IMR-90 (cell line): Measurements from ENCODE around the gene SPSB2. TPM values are rescaled to one million over a fixed set of nuclear protein-coding genes. Genes with fewer than 3 reads are reported as not detected.
A peak's percentile ranks its signal among the peaks of the same experiment; 100 is the strongest.

Experiments
- ATAC-seq: fragments of 200-7000 bp; cut with Tn5 transposase; 2 replicates; pipeline ENCODE4 v1.9.1; 2020; ENCODE audit warnings: low read depth, mild to moderate bottlenecking, moderate library complexity
- BruUV-seq: library from RNA; stranded (reverse); fragments of 400-500 nt; replicated peaks from 2 replicates; lab custom pipeline; 2021; lab: Mats Ljungman, UMichigan
- CTCF ChIA-PET: fragments of 300-600 bp; formaldehyde crosslinking; extraction: SDS; loops from one replicate; lab custom pipeline; 2021; ENCODE audit warnings: antibody characterized with exemption; lab: Yijun Ruan, JAX
- POLR2A ChIA-PET: fragments of 300-600 bp; sonication (Branson Sonifier 250); formaldehyde crosslinking; loops from one replicate; lab custom pipeline; 2022; ENCODE audit warnings: antibody characterized with exemption; ENCODE audit not compliant: unreplicated experiment; lab: Charles Lee
- DNase-seq: peaks from one replicate; pipeline ENCODE4 v3.0.0; 2013
- H2AFZ ChIP-seq: replicated peaks from 2 replicates; pipeline ENCODE3; 2013; ENCODE audit warnings: low read length, mild to moderate bottlenecking; ENCODE audit not compliant: poor library complexity
- H2AK5ac ChIP-seq: 2 replicates; pipeline ENCODE4 v1.6.1; 2013; ENCODE audit warnings: low read depth, low read length, inconsistent platforms
- H2AK9ac ChIP-seq: replicated peaks from 2 replicates; pipeline ENCODE3; 2013; ENCODE audit warnings: mild to moderate bottlenecking, low read depth, low read length, moderate library complexity; ENCODE audit not compliant: poor library complexity
- H2BK120ac ChIP-seq: 2 replicates; pipeline ENCODE4 v1.6.1; 2013; ENCODE audit warnings: low read depth, low read length, inconsistent platforms
- H2BK15ac ChIP-seq: 3 replicates; pipeline ENCODE4 v1.6.1; 2013; ENCODE audit warnings: low read depth, low read length, inconsistent platforms
- H2BK20ac ChIP-seq: 2 replicates; pipeline ENCODE4 v1.6.1; 2013; ENCODE audit warnings: low read depth, mild to moderate bottlenecking, inconsistent platforms, low read length, moderate library complexity
- H2BK5ac ChIP-seq: 2 replicates; pipeline ENCODE4 v1.6.1; 2013; ENCODE audit warnings: mild to moderate bottlenecking, low read depth, low read length, inconsistent platforms; ENCODE audit not compliant: poor library complexity, severe bottlenecking
- H3K14ac ChIP-seq: replicated peaks from 2 replicates; pipeline ENCODE4 v1.6.1; 2013; ENCODE audit warnings: low read depth, low read length, inconsistent platforms
- H3K18ac ChIP-seq: 2 replicates; pipeline ENCODE4 v1.6.1; 2013; ENCODE audit warnings: low read depth, low read length, control low read depth
- H3K23ac ChIP-seq: 2 replicates; pipeline ENCODE4 v1.6.1; 2013; ENCODE audit warnings: low read depth, low read length, inconsistent platforms
- H3K27ac ChIP-seq: 2 replicates; pipeline ENCODE4 v1.5.1; 2013; ENCODE audit warnings: mild to moderate bottlenecking, control low read depth, low read length; ENCODE audit not compliant: insufficient read depth
- H3K27me3 ChIP-seq: 2 replicates; pipeline ENCODE4 v1.6.1; 2013; ENCODE audit warnings: low read length; ENCODE audit not compliant: control insufficient read depth, insufficient read depth
- H3K36me3 ChIP-seq: 2 replicates; pipeline ENCODE4 v1.6.1; 2013; ENCODE audit warnings: low read length, mixed read lengths; ENCODE audit not compliant: control insufficient read depth, insufficient read depth
- H3K4ac ChIP-seq: 2 replicates; pipeline ENCODE4 v1.6.1; 2013; ENCODE audit warnings: low read depth, low read length, inconsistent platforms
- H3K4me1 ChIP-seq: 2 replicates; pipeline ENCODE4 v1.6.1; 2013; ENCODE audit warnings: low read length, mixed read lengths; ENCODE audit not compliant: control insufficient read depth, insufficient read depth
- H3K4me2 ChIP-seq: 2 replicates; pipeline ENCODE4 v1.6.1; 2013; ENCODE audit warnings: low read depth, mild to moderate bottlenecking, control low read depth, low read length, moderate library complexity
- H3K4me3 ChIP-seq: 2 replicates; pipeline ENCODE4 v1.5.1; 2013; ENCODE audit warnings: low read depth, mild to moderate bottlenecking, control low read depth, low read length, moderate library complexity; ENCODE audit not compliant: insufficient read depth
- H3K56ac ChIP-seq: 2 replicates; pipeline ENCODE4 v1.6.1; 2013; ENCODE audit warnings: low read length, inconsistent platforms; ENCODE audit not compliant: insufficient read depth; ENCODE audit errors: extremely low read depth
- H3K79me1 ChIP-seq, 2 experiments: 2 replicates each; pipeline ENCODE4 v1.6.1; 2013; ENCODE audit warnings: low read length in 2 of 2, inconsistent platforms in 1 of 2, low read depth in 1 of 2
- H3K9ac ChIP-seq: 2 replicates; pipeline ENCODE4 v1.6.1; 2013; ENCODE audit warnings: low read depth, low read length, control low read depth
- H3K9me1 ChIP-seq: 2 replicates; pipeline ENCODE4 v1.6.1; 2013; ENCODE audit warnings: low read length, inconsistent platforms; ENCODE audit not compliant: insufficient read depth
- H3K9me3 ChIP-seq: 2 replicates; pipeline ENCODE4 v1.6.1; 2013; ENCODE audit warnings: low read length; ENCODE audit not compliant: control insufficient read depth, insufficient read depth
- H4K20me1 ChIP-seq: 2 replicates; pipeline ENCODE4 v1.6.1; 2013; ENCODE audit warnings: low read length, inconsistent platforms; ENCODE audit not compliant: insufficient read depth
- H4K5ac ChIP-seq: 2 replicates; pipeline ENCODE4 v1.6.1; 2013; ENCODE audit warnings: mild to moderate bottlenecking, low read depth, low read length, control low read depth
- H4K8ac ChIP-seq, 2 experiments: 2 replicates each; pipeline ENCODE4 v1.6.1; 2013; ENCODE audit warnings: low read depth in 2 of 2, low read length in 2 of 2, control low read depth in 1 of 2, inconsistent platforms in 1 of 2
- H4K91ac ChIP-seq: 2 replicates; pipeline ENCODE4 v1.6.1; 2013; ENCODE audit warnings: low read depth, low read length, inconsistent platforms; ENCODE audit not compliant: insufficient read depth
- BHLHE40 ChIP-seq: fragments of 150-350 bp; IDR thresholded peaks from 2 replicates; pipeline ENCODE4 v1.6.1; 2016; ENCODE audit warnings: mild to moderate bottlenecking, low read depth, low read length
- CHD1 ChIP-seq: IDR thresholded peaks from 2 replicates; pipeline ENCODE4 v1.6.1; 2012; ENCODE audit warnings: low read depth, low read length, improper control_type of control experiment
- CTCF ChIP-seq: conservative IDR thresholded peaks from 2 replicates; pipeline ENCODE4 v1.5.1; 2012; ENCODE audit warnings: mild to moderate bottlenecking, low read depth, low read length, improper control_type of control experiment
- ELK1 ChIP-seq: fragments of 150-350 bp; IDR thresholded peaks from 2 replicates; pipeline ENCODE4 v1.6.1; 2016; ENCODE audit warnings: low read depth, mild to moderate bottlenecking, low read length, moderate library complexity, borderline replicate concordance
- FOS ChIP-seq: fragments of 150-350 bp; IDR thresholded peaks from 2 replicates; pipeline ENCODE4 v1.6.1; 2016; ENCODE audit warnings: low read depth, low read length
- MAFK ChIP-seq: IDR thresholded peaks from 2 replicates; pipeline ENCODE4 v1.6.1; 2012; ENCODE audit warnings: low read depth, low read length, improper control_type of control experiment
- MAZ ChIP-seq: IDR thresholded peaks from 2 replicates; pipeline ENCODE4 v1.6.1; 2012; ENCODE audit warnings: low read depth, mild to moderate bottlenecking, low read length, improper control_type of control experiment, moderate library complexity, borderline replicate concordance
- MXI1 ChIP-seq: IDR thresholded peaks from 2 replicates; pipeline ENCODE4 v1.6.1; 2012; ENCODE audit warnings: low read depth, mild to moderate bottlenecking, low read length, moderate library complexity, borderline replicate concordance
- NFE2L2 ChIP-seq: fragments of 150-350 bp; IDR thresholded peaks from 2 replicates; pipeline ENCODE4 v1.6.1; 2016; ENCODE audit warnings: low read depth, mild to moderate bottlenecking, low read length
- POLR2A ChIP-seq: IDR thresholded peaks from 2 replicates; pipeline ENCODE4 v1.6.1; 2012; ENCODE audit warnings: mild to moderate bottlenecking, low read depth, low read length
- RCOR1 ChIP-seq: IDR thresholded peaks from 2 replicates; pipeline ENCODE4 v1.6.1; 2012; ENCODE audit warnings: mild to moderate bottlenecking, low read length, improper control_type of control experiment; ENCODE audit not compliant: insufficient replicate concordance
- RFX5 ChIP-seq: IDR thresholded peaks from 2 replicates; pipeline ENCODE4 v1.8.0; 2012; ENCODE audit warnings: low read depth, mild to moderate bottlenecking, low read length, moderate library complexity
- SMC3 ChIP-seq: fragments of 150-350 bp; IDR thresholded peaks from 2 replicates; pipeline ENCODE4 v1.6.1; 2016; ENCODE audit warnings: low read depth, mild to moderate bottlenecking, antibody characterized with exemption, low read length, moderate library complexity
- WGBS, 2 experiments: methylation state at CpG; one replicate each; pipeline versions ENCODE4 v1.1.5 to v1.1.7; 2013; ENCODE audit warnings: missing lambda C conversion rate in 2 of 2; ENCODE audit not compliant: insufficient read length in 1 of 2; ENCODE audit errors: extremely low coverage in 2 of 2; 5-methylcytosine and 5-hydroxymethylcytosine counted together
- dilution Hi-C: fragments of 300-500 bp; cut with HindIII; formaldehyde crosslinking; loops from one replicate; pipeline ENCODE4 v1.14.3; 2018; ENCODE audit warnings: low sequenced_read_pairs; ENCODE audit not compliant: unreplicated experiment
- in situ Hi-C: fragments of 300-500 bp; cut with MboI; formaldehyde crosslinking; loops from 3 replicates; pipeline ENCODE4 v1.14.3; 2019; ENCODE audit warnings: low sequenced_read_pairs, inconsistent platforms, mixed read lengths
- intact Hi-C: fragments of 100-400 bp; cut with micrococcal nuclease; formaldehyde crosslinking; loops from 2 replicates; pipeline ENCODE4 v1.10.0; 2022
- polyA plus RNA-seq, 3 experiments: library from polyadenylated mRNA; depleted of rRNA; stranded (reverse); fragments of >200 nt; gene quantifications; 2 replicates each; pipeline ENCODE4 v1.2.3, GENCODE V29; 2012; ENCODE audit warnings: low replicate concordance in 1 of 3
- total RNA-seq: library from RNA; depleted of rRNA; stranded (reverse); fragments of >200 nt; gene quantifications from 2 replicates; pipeline ENCODE4 v1.2.3, GENCODE V29; 2012

The SPSB2 gene
- total and polyA plus RNA-seq, 2 of the 4 experiments (the other 2 are of a cell fraction) = 1.3 to 4.1 TPM

GRCh38 chr12:6852651-6853354 lies 20.3 kb downstream of the SPSB2 start:
- no peaks in the 10 kb centered on the region for H3K9me3 ChIP-seq

More at GRCh38 chr12:6852651-6853354, 20.3 kb downstream of the SPSB2 start:
- no TSS peak for BruUV-seq
- H3K18ac ChIP-seq = no peak overlapping the region; the same call in 1 of the 2 replicates
- H2BK5ac ChIP-seq = peak overlapping the region; percentile 90
- peak overlapping the region; percentile 61; the same call in 1 of the 2 replicates for H3K23ac ChIP-seq
- H3K79me1 ChIP-seq = peaks cover 20 to 47% of the 10 kb centered on the region in 2 experiments
- ATAC-seq = peak; percentile 4
- peak overlapping the region; percentile 97 for H2AK9ac ChIP-seq
- H3K4me3 ChIP-seq = peak overlapping the region; percentile 56
- peak overlapping the region; percentile 67 for H3K56ac ChIP-seq
- ChIA-PET CTCF (interaction anchor here (0.6 to 3.3 kb wide), 6 partner anchors 11 to 99 kb away, joined by 3 to 11 read pairs (median 3); partner anchors contain the start of gene SPSB2), POLR2A (interaction anchor here (0.7 to 1.3 kb wide), 5 partner anchors 9 to 24 kb away, joined by 3 to 6 read pairs (median 3); partner anchors contain the start of gene TPI1)
- no peaks in the 10 kb centered on the region for H3K9me1 ChIP-seq
- no peak overlapping the region for H2BK20ac ChIP-seq
- peaks cover 15% of the 10 kb centered on the region for H4K20me1 ChIP-seq
- 0% methylated on average over 3 of the region's 18 CpGs; no CpG with 5 or more reads in 1 of the 2 experiments for WGBS, 2 experiments
- peak overlapping the region; percentile 47 for H3K27ac ChIP-seq
- H2BK120ac ChIP-seq = no peak overlapping the region
- H4K91ac ChIP-seq = peak overlapping the region; percentile 72
- H3K36me3 ChIP-seq = peaks cover 32% of the 10 kb centered on the region
- intact Hi-C loops = loop anchor here (2.0 kb wide), 1 partner anchor 16 kb away; no protein-coding TSS in a partner anchor
- H4K5ac ChIP-seq = peak overlapping the region; percentile 72
- TF ChIP-seq NFE2L2 (peak; percentile 61; the same call in 1 of the 2 replicates), RFX5 (no peak), MXI1 (peak; percentile 54), BHLHE40 (peak; percentile 34; the same call in 1 of the 2 replicates), ELK1 (no peak), POLR2A (peak; percentile 64), SMC3 (no peak), RCOR1 (no peak), FOS (no peak), MAZ (peak; percentile 67), MAFK (no peak), CTCF (no peak), CHD1 (no peak)
- H3K14ac ChIP-seq = peak overlapping the region; percentile 72
- peak overlapping the region; percentile 99 for H2AFZ ChIP-seq
- H3K4me1 ChIP-seq = peaks cover 5% of the 10 kb centered on the region
- in situ Hi-C loops = no loop called here
- peak overlapping the region; percentile 89 for H3K4me2 ChIP-seq
- dilution Hi-C loops = no loop called here
- peak; percentile 79 for DNase-seq
- no peaks in the 10 kb centered on the region for H3K27me3 ChIP-seq
- H2AK5ac ChIP-seq = peak overlapping the region; percentile 84
- H4K8ac ChIP-seq = peak overlapping the region; percentile 29 to 81; a peak in 3 of 4 replicates
- H2BK15ac ChIP-seq = no peak overlapping the region; the same call in 2 of the 3 replicates
- H3K9ac ChIP-seq = peak overlapping the region; percentile 54
- peak overlapping the region; percentile 85 for H3K4ac ChIP-seq
